Karpas-422 (cell line): ENCODE data around the gene DMRTC2. TPM values are rescaled to one million over a fixed set of nuclear protein-coding genes. Genes with fewer than 3 reads are reported as not detected.

Experiments used
- DNase-seq: peaks from one replicate; pipeline ENCODE4 v3.0.0-alpha.2; 2015
- H2AFZ ChIP-seq: fragments of 200-600 bp; sonication (generic); 2 replicates; pipeline ENCODE4 v1.6.1; 2014; ENCODE audit warnings: antibody characterized with exemption, low read length, mixed read lengths
- H3K27ac ChIP-seq: fragments of 200-600 bp; sonication (generic); 2 replicates; pipeline ENCODE4 v1.5.1; 2014; ENCODE audit warnings: mild to moderate bottlenecking, low read length, moderate library complexity
- H3K27me3 ChIP-seq: fragments of 200-600 bp; sonication (generic); 2 replicates; pipeline ENCODE4 v1.6.1; 2014; ENCODE audit warnings: low read length, mixed read lengths
- H3K36me3 ChIP-seq: fragments of 200-600 bp; sonication (generic); 2 replicates; pipeline ENCODE4 v1.6.1; 2014; ENCODE audit warnings: low read length, mixed read lengths; ENCODE audit not compliant: insufficient read depth
- H3K4me1 ChIP-seq: fragments of 200-600 bp; sonication (generic); 2 replicates; pipeline ENCODE4 v1.6.1; 2014; ENCODE audit warnings: mild to moderate bottlenecking, low read length, mixed read lengths
- H3K4me2 ChIP-seq: fragments of 200-600 bp; sonication (generic); 2 replicates; pipeline ENCODE4 v1.6.1; 2014; ENCODE audit warnings: low read length, low read depth, mild to moderate bottlenecking; ENCODE audit not compliant: poor library complexity, severe bottlenecking
- H3K4me3 ChIP-seq: fragments of 200-600 bp; sonication (generic); 2 replicates; pipeline ENCODE4 v1.5.1; 2014; ENCODE audit warnings: mild to moderate bottlenecking, antibody characterized with exemption, low read length, mixed read lengths
- H3K79me2 ChIP-seq: fragments of 200-600 bp; sonication (generic); 2 replicates; pipeline ENCODE4 v1.6.1; 2014; ENCODE audit warnings: mild to moderate bottlenecking, low read length, mixed read lengths
- H3K9ac ChIP-seq: fragments of 200-600 bp; sonication (generic); 2 replicates; pipeline ENCODE4 v1.6.0; 2014; ENCODE audit warnings: low read length
- H3K9me2 ChIP-seq: fragments of 200-600 bp; sonication (generic), shearing (Covaris generic); replicated peaks from 2 replicates; pipeline ENCODE4 v1.6.0; 2014; ENCODE audit warnings: mild to moderate bottlenecking, low read length, moderate library complexity; ENCODE audit not compliant: insufficient read depth
- H3K9me3 ChIP-seq: fragments of 300-700, 200-600 bp; sonication (generic); 2 replicates; pipeline ENCODE4 v1.6.1; 2014; ENCODE audit warnings: low read length, mixed read lengths
- H4K20me1 ChIP-seq: fragments of 200-600 bp; sonication (generic); 2 replicates; pipeline ENCODE4 v1.6.1; 2014; ENCODE audit warnings: mild to moderate bottlenecking, antibody characterized with exemption, low read length, low read depth; ENCODE audit not compliant: insufficient read depth
- total RNA-seq: library from RNA; depleted of rRNA; stranded (reverse); fragments of >200 nt; shearing (Covaris generic); gene quantifications from 2 replicates; pipeline ENCODE4 v1.2.3, GENCODE V29; 2014; ENCODE audit warnings: low replicate concordance

The DMRTC2 gene
- total RNA-seq, 1 experiment from 2014 or later: not detected

GRCh38 chr19:41837981-41838708 is 6.7 kb upstream of the DMRTC2 start:
- Histone ChIP-seq H3K27me3 (no peaks in the 10 kb centered on the region), H3K27ac (no peak overlapping the region), H3K4me1 (peaks cover 9% of the 10 kb centered on the region), H3K79me2 (no peaks in the 10 kb centered on the region), H3K4me2 (no peak overlapping the region), H4K20me1 (0 out of 2 replicates have a peak, but pooled peaks cover 3% of the 10 kb centered on the region), H3K36me3 (no peaks in the 10 kb centered on the region), H3K9ac (no peak overlapping the region), H3K9me2 (no peaks in the 10 kb centered on the region), H3K4me3 (no peak overlapping the region), H3K9me3 (no peaks in the 10 kb centered on the region), H2AFZ (no peak overlapping the region)
- no peak for DNase-seq

- Histone ChIP-seq H3K4me3 (no peak overlapping the region), H3K9me3 (no peaks in the 10 kb centered on the region), H4K20me1 (0 out of 2 replicates have a peak, but pooled peaks cover 3% of the 10 kb centered on the region), H3K36me3 (no peaks in the 10 kb centered on the region), H3K9ac (no peak overlapping the region), H2AFZ (no peak overlapping the region), H3K4me1 (peaks cover 9% of the 10 kb centered on the region), H3K79me2 (no peaks in the 10 kb centered on the region), H3K27ac (no peak overlapping the region), H3K27me3 (no peaks in the 10 kb centered on the region), H3K9me2 (no peaks in the 10 kb centered on the region), H3K4me2 (no peak overlapping the region)
- DNase-seq: no peak
Measured at GRCh38 chr19:41839211-41839610, 5.6 kb upstream of the DMRTC2 start.

GRCh38 chr19:41843371-41843770 is 1.5 kb upstream of the DMRTC2 start:
- H3K9ac ChIP-seq: no peak overlapping the region
- no peaks in the 10 kb centered on the region for H3K79me2 ChIP-seq
- no peaks in the 10 kb centered on the region for H3K27me3 ChIP-seq
- H3K4me2 ChIP-seq: no peak overlapping the region
- no peak overlapping the region for H3K27ac ChIP-seq
- H3K9me2 ChIP-seq: no peaks in the 10 kb centered on the region
- H3K4me1 ChIP-seq: no peaks in the 10 kb centered on the region
- no peaks in the 10 kb centered on the region for H3K9me3 ChIP-seq
- no peak for DNase-seq
- no peaks in the 10 kb centered on the region for H3K36me3 ChIP-seq
- H2AFZ ChIP-seq: no peak overlapping the region
- no peak overlapping the region for H3K4me3 ChIP-seq
- H4K20me1 ChIP-seq: no peaks in the 10 kb centered on the region

- H3K4me2 ChIP-seq: no peak within 1 kb of the TSS
- H3K27me3 ChIP-seq: no peaks in the 10 kb centered on the region
Measured at GRCh38 chr19:41844601-41845000, 241 bp upstream of the DMRTC2 start, which contains the start of gene LYPD4. Gene LYPD4 (minus strand): TSS chr19:41844683. CDS start chr19:41839285, 5,398 bp downstream.

GRCh38 chr19:41845051-41845590 is 279 bp downstream of the DMRTC2 start:
- Histone ChIP-seq H3K4me3 (no peak overlapping the region), H3K9ac (no peak overlapping the region), H3K36me3 (no peaks in the 10 kb centered on the region), H3K27me3 (no peaks in the 10 kb centered on the region), H3K9me3 (no peaks in the 10 kb centered on the region), H3K4me2 (no peak overlapping the region), H2AFZ (no peak overlapping the region), H3K27ac (no peak overlapping the region), H3K9me2 (no peaks in the 10 kb centered on the region), H3K79me2 (no peaks in the 10 kb centered on the region), H3K4me1 (no peaks in the 10 kb centered on the region), H4K20me1 (no peaks in the 10 kb centered on the region)
- no peak for DNase-seq

More at GRCh38 chr19:41844601-41845000, 241 bp upstream of the DMRTC2 start, which contains the start of gene LYPD4:
- no peak within 1 kb of the TSS for H2AFZ ChIP-seq
- H3K9me2 ChIP-seq: no peaks in the 10 kb centered on the region
- no peak within 1 kb of the TSS for H3K27ac ChIP-seq
- no peaks in the 10 kb centered on the region for H4K20me1 ChIP-seq
- H3K4me1 ChIP-seq: no peaks in the 10 kb centered on the region
- H3K4me3 ChIP-seq: no peak within 1 kb of the TSS
- H3K79me2 ChIP-seq: no peaks in the 10 kb centered on the region
- no peak within 1 kb of the TSS for H3K9ac ChIP-seq
- DNase-seq: peak; percentile 56
- H3K36me3 ChIP-seq: no peaks in the 10 kb centered on the region
- no peaks in the 10 kb centered on the region for H3K9me3 ChIP-seq

- no peak overlapping the region for H3K4me3 ChIP-seq
- H4K20me1 ChIP-seq: no peaks in the 10 kb centered on the region
- H3K27ac ChIP-seq: no peak overlapping the region
- no peaks in the 10 kb centered on the region for H3K4me1 ChIP-seq
- H3K9me2 ChIP-seq: no peaks in the 10 kb centered on the region
- no peak overlapping the region for H3K9ac ChIP-seq
- no peaks in the 10 kb centered on the region for H3K36me3 ChIP-seq
- no peak overlapping the region for H2AFZ ChIP-seq
- no peaks in the 10 kb centered on the region for H3K27me3 ChIP-seq
- H3K79me2 ChIP-seq: no peaks in the 10 kb centered on the region
- no peak overlapping the region for H3K4me2 ChIP-seq
- no peaks in the 10 kb centered on the region for H3K9me3 ChIP-seq
- DNase-seq: no peak
Measured at GRCh38 chr19:41847351-41848105, 2.7 kb downstream of the DMRTC2 start.

GRCh38 chr19:41848666-41849065 is 3.8 kb downstream of the DMRTC2 start:
- Histone ChIP-seq H3K4me1 (no peaks in the 10 kb centered on the region), H3K27ac (no peak overlapping the region), H3K27me3 (no peaks in the 10 kb centered on the region), H3K9me3 (no peaks in the 10 kb centered on the region), H3K9me2 (no peaks in the 10 kb centered on the region), H3K4me3 (no peak overlapping the region), H4K20me1 (no peaks in the 10 kb centered on the region), H2AFZ (no peak overlapping the region), H3K79me2 (no peaks in the 10 kb centered on the region), H3K9ac (no peak overlapping the region), H3K36me3 (no peaks in the 10 kb centered on the region), H3K4me2 (no peak overlapping the region)
- no peak for DNase-seq

GRCh38 chr19:41849067-41849466 is 4.2 kb downstream of the DMRTC2 start:
- Histone ChIP-seq H4K20me1 (no peaks in the 10 kb centered on the region), H3K9ac (no peak overlapping the region), H3K4me1 (no peaks in the 10 kb centered on the region), H3K36me3 (no peaks in the 10 kb centered on the region), H3K27ac (no peak overlapping the region), H3K4me2 (no peak overlapping the region), H3K79me2 (no peaks in the 10 kb centered on the region), H2AFZ (no peak overlapping the region), H3K4me3 (no peak overlapping the region), H3K9me2 (no peaks in the 10 kb centered on the region), H3K9me3 (no peaks in the 10 kb centered on the region), H3K27me3 (no peaks in the 10 kb centered on the region)
- DNase-seq: no peak
